Right lobe of liver (tissue), 4 donors: Measurements from ENCODE around the gene ARF3.

Source experiments
- POLR2A ChIP-seq: fragments of 450-650 bp; IDR thresholded peaks from one replicate; pipeline ENCODE4 v1.6.1; 2017; ENCODE audit warnings: antibody characterized with exemption, mild to moderate bottlenecking
- TF ChIP-seq, protein P1 (sequence below), 4 donors: fragments of 200-600 bp in 3 of 4; fragments of 450-650 bp in 1 of 4; IDR thresholded peaks; one replicate each; pipeline versions ENCODE4 v1.5.1 to v1.8.0; 2016 to 2022; ENCODE audit warnings: antibody characterized with exemption in 4 of 4, mild to moderate bottlenecking in 2 of 4
- donor health status: DM: no; HTN: no; CAD: no.
- donor health status: DM: no; HTN: no; CAD: no.
- donor health status: DM: no; HTN: yes; CAD: no.

DNA sequence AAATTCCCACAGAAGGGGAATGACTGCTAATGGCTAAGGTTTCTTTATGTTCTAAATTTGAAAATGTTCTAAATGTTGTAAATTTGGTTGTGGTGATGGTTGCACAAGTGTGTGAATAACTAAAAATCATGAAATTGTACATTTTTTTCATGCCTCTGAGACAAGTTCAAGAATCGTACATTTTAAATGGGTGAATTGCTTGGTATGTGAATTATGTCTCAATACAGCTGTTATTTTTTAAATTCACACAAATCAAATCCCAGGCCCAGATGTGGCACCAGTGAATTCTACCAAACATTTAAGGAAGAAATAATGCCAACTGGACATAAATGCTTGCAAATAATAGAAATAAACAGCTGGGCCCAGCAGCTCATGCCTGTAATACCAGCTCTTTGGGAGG is 63.0 kb downstream of the ARF3 start:
- TF ChIP-seq, protein P1, sequence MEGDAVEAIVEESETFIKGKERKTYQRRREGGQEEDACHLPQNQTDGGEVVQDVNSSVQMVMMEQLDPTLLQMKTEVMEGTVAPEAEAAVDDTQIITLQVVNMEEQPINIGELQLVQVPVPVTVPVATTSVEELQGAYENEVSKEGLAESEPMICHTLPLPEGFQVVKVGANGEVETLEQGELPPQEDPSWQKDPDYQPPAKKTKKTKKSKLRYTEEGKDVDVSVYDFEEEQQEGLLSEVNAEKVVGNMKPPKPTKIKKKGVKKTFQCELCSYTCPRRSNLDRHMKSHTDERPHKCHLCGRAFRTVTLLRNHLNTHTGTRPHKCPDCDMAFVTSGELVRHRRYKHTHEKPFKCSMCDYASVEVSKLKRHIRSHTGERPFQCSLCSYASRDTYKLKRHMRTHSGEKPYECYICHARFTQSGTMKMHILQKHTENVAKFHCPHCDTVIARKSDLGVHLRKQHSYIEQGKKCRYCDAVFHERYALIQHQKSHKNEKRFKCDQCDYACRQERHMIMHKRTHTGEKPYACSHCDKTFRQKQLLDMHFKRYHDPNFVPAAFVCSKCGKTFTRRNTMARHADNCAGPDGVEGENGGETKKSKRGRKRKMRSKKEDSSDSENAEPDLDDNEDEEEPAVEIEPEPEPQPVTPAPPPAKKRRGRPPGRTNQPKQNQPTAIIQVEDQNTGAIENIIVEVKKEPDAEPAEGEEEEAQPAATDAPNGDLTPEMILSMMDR (IDR thresholded peaks at IDR 0.05), result no peak
- TF ChIP-seq POLR2A, result no peak
